ENCODE results near the gene GNPTAB.
A peak's percentile ranks its signal among the peaks of the same experiment; 100 is the strongest.

GNPTAB gene

GRCh38 chr12:101829639-101830366 is 956 bp downstream of the GNPTAB start:
- H3K4ac ChIP-seq (ENCODE audit: low read depth, low read length): no peak overlapping the region
- H3K79me1 ChIP-seq (ENCODE audit: low read length): no peaks in the 10 kb centered on the region
- H2BK120ac ChIP-seq (ENCODE audit: low read depth, low read length): no peak overlapping the region
- H3K36me3 ChIP-seq (ENCODE audit: control insufficient read depth, insufficient read depth, low read length): no peaks in the 10 kb centered on the region
- H2BK5ac ChIP-seq (ENCODE audit: low read length): no peak overlapping the region
- H3K4me1 ChIP-seq (ENCODE audit: control insufficient read depth, low read depth, low read length): no peaks in the 10 kb centered on the region
- WGBS (ENCODE audit: extremely low coverage, insufficient coverage, low lambda C conversion rate): no CpG with 5 or more reads among the region's 11 CpGs
- DNase-seq: peak; percentile 21
- H3K56ac ChIP-seq (ENCODE audit: low read length): peak overlapping the region; percentile 93
- H3K27ac ChIP-seq (ENCODE audit: low read depth, low read length): no peak overlapping the region
- peak overlapping the region; percentile 86 for H3K4me3 ChIP-seq (ENCODE audit: low read length)
- no peaks in the 10 kb centered on the region for H3K79me2 ChIP-seq (ENCODE audit: control insufficient read depth, insufficient read depth, low read length)
- peak overlapping the region; percentile 88 for H3K9ac ChIP-seq (ENCODE audit: low read length)
- no peak overlapping the region for H3K18ac ChIP-seq (ENCODE audit: low read length)
- no peak overlapping the region for H2BK15ac ChIP-seq (replicated peaks; ENCODE audit: low read depth)
- H4K8ac ChIP-seq (ENCODE audit: low read depth, low read length): no peak overlapping the region
- H3K4me2 ChIP-seq (ENCODE audit: low read length): peak overlapping the region; percentile 45
- no peaks in the 10 kb centered on the region for H3K27me3 ChIP-seq (ENCODE audit: insufficient read depth, low read length, poor library complexity)
- no peak overlapping the region for H4K5ac ChIP-seq (ENCODE audit: low read length)
- no peak overlapping the region for H2AK5ac ChIP-seq (ENCODE audit: low read length)
- H3K23ac ChIP-seq (ENCODE audit: low read length): no peak overlapping the region

DNA sequence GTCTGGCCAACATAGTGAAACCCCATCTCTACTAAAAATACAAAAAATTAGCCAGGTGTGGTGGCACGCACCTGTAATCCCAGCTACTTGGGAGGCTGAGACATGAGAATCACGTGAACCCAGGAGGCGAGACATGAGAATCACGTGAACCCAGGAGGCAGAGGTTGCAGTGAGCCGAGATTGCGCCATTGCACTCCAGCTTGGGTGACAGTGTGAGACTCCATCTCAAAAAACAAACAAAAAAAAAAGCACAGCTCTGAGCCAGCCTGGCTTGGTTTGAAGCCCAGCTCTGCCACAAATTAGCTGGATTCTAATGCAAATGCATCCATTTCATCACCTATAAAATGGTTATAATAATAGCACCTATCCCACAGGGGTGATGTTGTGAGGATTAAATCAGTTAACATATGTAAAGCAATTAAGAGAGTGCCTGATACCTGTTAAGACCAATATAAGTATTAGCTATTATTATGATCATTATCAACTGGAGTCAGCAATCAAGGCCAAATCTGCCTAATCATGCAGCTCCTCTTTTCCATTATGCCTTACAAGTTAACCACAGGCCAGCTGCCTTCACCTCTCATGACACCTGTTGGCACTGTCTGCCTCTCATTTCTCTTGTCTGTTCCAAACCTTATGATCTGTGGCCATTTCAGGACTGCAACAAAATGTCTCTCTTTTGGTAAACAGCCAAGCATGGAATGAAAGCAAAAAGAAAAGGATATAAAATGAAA is 2.1 kb downstream of the GNPTAB start:
- no peaks in the 10 kb centered on the region for H3K4me1 ChIP-seq (ENCODE audit: control insufficient read depth, low read depth, low read length)
- WGBS (ENCODE audit: extremely low coverage, insufficient coverage, low lambda C conversion rate): no CpG with 5 or more reads among the region's 6 CpGs
- DNase-seq: no peak

DNA sequence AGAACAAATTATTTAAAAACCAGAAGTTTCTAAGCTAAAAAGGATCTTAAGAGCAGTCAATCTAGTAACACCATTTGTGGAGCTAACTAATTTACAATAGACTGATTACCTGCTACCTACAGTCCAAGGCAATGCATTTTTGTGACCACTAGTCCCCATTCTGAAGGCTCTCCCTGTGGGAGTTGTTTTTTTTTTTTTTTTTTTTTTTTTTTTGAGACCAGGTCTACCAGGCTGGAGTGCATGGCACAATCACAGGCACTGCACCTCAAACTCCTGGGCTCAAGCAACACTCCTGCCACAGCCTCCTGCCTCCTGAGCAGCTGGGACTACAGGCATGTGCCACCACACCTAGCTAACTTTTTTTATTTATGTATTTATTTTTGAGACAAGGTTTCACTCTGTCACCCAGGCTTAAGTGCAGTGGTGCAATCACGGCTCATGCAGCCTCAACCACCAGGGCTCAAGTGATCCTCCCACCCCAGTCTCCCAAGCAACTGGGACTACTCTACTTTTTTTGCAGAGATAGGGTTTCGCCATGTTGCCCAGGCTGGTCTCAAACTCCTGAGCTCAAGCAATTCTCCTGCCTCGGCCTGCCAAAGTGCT is 3.9 kb downstream of the GNPTAB start:
- no peak overlapping the region for H2BK120ac ChIP-seq (ENCODE audit: low read depth, low read length)
- H4K5ac ChIP-seq (ENCODE audit: low read length): no peak overlapping the region
- no peak overlapping the region for H3K23ac ChIP-seq (ENCODE audit: low read length)
- no peak for DNase-seq
- H3K79me1 ChIP-seq (ENCODE audit: low read length): no peaks in the 10 kb centered on the region
- no peak overlapping the region for H3K27ac ChIP-seq (ENCODE audit: low read depth, low read length)
- no peak overlapping the region for H4K8ac ChIP-seq (ENCODE audit: low read depth, low read length)
- H3K79me2 ChIP-seq (ENCODE audit: control insufficient read depth, insufficient read depth, low read length): no peaks in the 10 kb centered on the region
- H2BK15ac ChIP-seq (replicated peaks; ENCODE audit: low read depth): no peak overlapping the region
- no peak overlapping the region for H3K4ac ChIP-seq (ENCODE audit: low read depth, low read length)
- H3K9ac ChIP-seq (ENCODE audit: low read length): no peak overlapping the region
- H2AK5ac ChIP-seq (ENCODE audit: low read length): no peak overlapping the region
- H3K4me1 ChIP-seq (ENCODE audit: control insufficient read depth, low read depth, low read length): no peaks in the 10 kb centered on the region
- no peak overlapping the region for H2BK5ac ChIP-seq (ENCODE audit: low read length)
- H3K36me3 ChIP-seq (ENCODE audit: control insufficient read depth, insufficient read depth, low read length): no peaks in the 10 kb centered on the region
- no peak overlapping the region for H3K18ac ChIP-seq (ENCODE audit: low read length)
- WGBS (ENCODE audit: extremely low coverage, insufficient coverage, low lambda C conversion rate): no CpG with 5 or more reads among the region's 3 CpGs
- no peak overlapping the region for H3K4me3 ChIP-seq (ENCODE audit: low read length)
- H3K4me2 ChIP-seq (ENCODE audit: low read length): no peak overlapping the region
- no peaks in the 10 kb centered on the region for H3K27me3 ChIP-seq (ENCODE audit: insufficient read depth, low read length, poor library complexity)
- H3K56ac ChIP-seq (ENCODE audit: low read length): no peak overlapping the region

More for the DNA sequence above, 2.1 kb downstream of the GNPTAB start:
- Histone ChIP-seq H2AK5ac (ENCODE audit: low read length) (no peak overlapping the region), H3K4me2 (ENCODE audit: low read length) (no peak overlapping the region), H3K27me3 (ENCODE audit: insufficient read depth, low read length, poor library complexity) (no peaks in the 10 kb centered on the region), H3K4me3 (ENCODE audit: low read length) (no peak overlapping the region), H3K27ac (ENCODE audit: low read depth, low read length) (no peak overlapping the region), H3K56ac (ENCODE audit: low read length) (no peak overlapping the region), H3K79me1 (ENCODE audit: low read length) (no peaks in the 10 kb centered on the region), H3K79me2 (ENCODE audit: control insufficient read depth, insufficient read depth, low read length) (no peaks in the 10 kb centered on the region), H3K4ac (ENCODE audit: low read depth, low read length) (no peak overlapping the region), H4K5ac (ENCODE audit: low read length) (no peak overlapping the region), H2BK5ac (ENCODE audit: low read length) (no peak overlapping the region), H4K8ac (ENCODE audit: low read depth, low read length) (no peak overlapping the region), H3K23ac (ENCODE audit: low read length) (no peak overlapping the region), H3K18ac (ENCODE audit: low read length) (no peak overlapping the region), H3K36me3 (ENCODE audit: control insufficient read depth, insufficient read depth, low read length) (no peaks in the 10 kb centered on the region), H2BK120ac (ENCODE audit: low read depth, low read length) (no peak overlapping the region), H2BK15ac (replicated peaks; ENCODE audit: low read depth) (no peak overlapping the region), H3K9ac (ENCODE audit: low read length) (no peak overlapping the region)

DNA sequence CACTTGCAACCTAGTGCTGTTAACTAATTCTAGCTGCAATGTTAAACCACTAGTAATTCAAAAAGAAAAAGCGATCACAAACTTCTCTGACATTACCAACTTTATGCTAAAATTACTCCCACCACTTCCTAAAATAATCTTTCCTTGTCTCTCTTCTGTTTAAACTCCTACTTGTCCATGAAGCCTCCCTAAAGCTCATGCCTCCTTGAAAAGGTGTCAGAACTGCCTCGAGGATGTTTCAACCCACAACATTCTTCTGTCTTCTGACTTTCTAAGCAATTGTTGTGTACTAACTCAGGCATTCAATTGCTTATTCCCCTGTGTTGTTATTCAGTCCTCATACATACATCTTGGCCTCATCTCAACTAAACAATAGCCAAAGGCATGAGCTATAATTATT is 5.9 kb downstream of the GNPTAB start:
- no peak overlapping the region for H2BK120ac ChIP-seq (ENCODE audit: low read depth, low read length)
- H4K8ac ChIP-seq (ENCODE audit: low read depth, low read length): no peak overlapping the region
- no peak overlapping the region for H3K56ac ChIP-seq (ENCODE audit: low read length)
- H4K5ac ChIP-seq (ENCODE audit: low read length): no peak overlapping the region
- DNase-seq: peak; percentile 47
- no peak overlapping the region for H3K9ac ChIP-seq (ENCODE audit: low read length)
- H3K23ac ChIP-seq (ENCODE audit: low read length): no peak overlapping the region
- H3K79me2 ChIP-seq (ENCODE audit: control insufficient read depth, insufficient read depth, low read length): no peaks in the 10 kb centered on the region
- no peak overlapping the region for H2BK15ac ChIP-seq (replicated peaks; ENCODE audit: low read depth)
- no peak overlapping the region for H3K4me2 ChIP-seq (ENCODE audit: low read length)
- H3K27me3 ChIP-seq (ENCODE audit: insufficient read depth, low read length, poor library complexity): no peaks in the 10 kb centered on the region
- H3K18ac ChIP-seq (ENCODE audit: low read length): no peak overlapping the region
- H3K4me3 ChIP-seq (ENCODE audit: low read length): no peak overlapping the region
- H3K4me1 ChIP-seq (ENCODE audit: control insufficient read depth, low read depth, low read length): no peaks in the 10 kb centered on the region
- WGBS (ENCODE audit: extremely low coverage, insufficient coverage, low lambda C conversion rate): 100% methylated on average over 1 of the region's 2 CpGs
- H2AK5ac ChIP-seq (ENCODE audit: low read length): no peak overlapping the region
- no peaks in the 10 kb centered on the region for H3K79me1 ChIP-seq (ENCODE audit: low read length)
- no peak overlapping the region for H3K27ac ChIP-seq (ENCODE audit: low read depth, low read length)
- H3K36me3 ChIP-seq (ENCODE audit: control insufficient read depth, insufficient read depth, low read length): no peaks in the 10 kb centered on the region
- no peak overlapping the region for H2BK5ac ChIP-seq (ENCODE audit: low read length)
- no peak overlapping the region for H3K4ac ChIP-seq (ENCODE audit: low read depth, low read length)

- no peak overlapping the region for H3K9ac ChIP-seq (ENCODE audit: low read length)
- peak; percentile 89 for DNase-seq
Measured at GRCh38 chr12:101823891-101824290, 6.9 kb downstream of the GNPTAB start.

More at GRCh38 chr12:101823891-101824290, 6.9 kb downstream of the GNPTAB start:
- H3K4me1 ChIP-seq (ENCODE audit: control insufficient read depth, low read depth, low read length): no peaks in the 10 kb centered on the region
- H3K36me3 ChIP-seq (ENCODE audit: control insufficient read depth, insufficient read depth, low read length): no peaks in the 10 kb centered on the region
- H2BK120ac ChIP-seq (ENCODE audit: low read depth, low read length): no peak overlapping the region
- no peaks in the 10 kb centered on the region for H3K79me2 ChIP-seq (ENCODE audit: control insufficient read depth, insufficient read depth, low read length)
- no peak overlapping the region for H3K4me2 ChIP-seq (ENCODE audit: low read length)
- no peaks in the 10 kb centered on the region for H3K79me1 ChIP-seq (ENCODE audit: low read length)
- H3K4me3 ChIP-seq (ENCODE audit: low read length): no peak overlapping the region
- no peak overlapping the region for H2AK5ac ChIP-seq (ENCODE audit: low read length)
- no peaks in the 10 kb centered on the region for H3K27me3 ChIP-seq (ENCODE audit: insufficient read depth, low read length, poor library complexity)
- H3K27ac ChIP-seq (ENCODE audit: low read depth, low read length): no peak overlapping the region
- H3K56ac ChIP-seq (ENCODE audit: low read length): no peak overlapping the region
- H3K23ac ChIP-seq (ENCODE audit: low read length): no peak overlapping the region
- no peak overlapping the region for H4K8ac ChIP-seq (ENCODE audit: low read depth, low read length)
- no CpG with 5 or more reads among the region's 3 CpGs for WGBS (ENCODE audit: extremely low coverage, insufficient coverage, low lambda C conversion rate)
- H2BK5ac ChIP-seq (ENCODE audit: low read length): no peak overlapping the region
- no peak overlapping the region for H4K5ac ChIP-seq (ENCODE audit: low read length)
- H3K18ac ChIP-seq (ENCODE audit: low read length): no peak overlapping the region
- H3K4ac ChIP-seq (ENCODE audit: low read depth, low read length): no peak overlapping the region
- H2BK15ac ChIP-seq (replicated peaks; ENCODE audit: low read depth): no peak overlapping the region
